NB4 (cell line): ENCODE results near the gene MBD5.

Source experiments
- MYC ChIP-seq: IDR thresholded peaks from 2 replicates; pipeline ENCODE4 v1.6.1; 2011; ENCODE audit warnings: low read depth, low read length
- POLR2A ChIP-seq: IDR thresholded peaks from 2 replicates; pipeline ENCODE4 v1.6.1; 2011; ENCODE audit warnings: mild to moderate bottlenecking; ENCODE audit not compliant: insufficient read length; ENCODE audit errors: extremely low read depth
- TF ChIP-seq, protein P1 (sequence below): IDR thresholded peaks from one replicate; pipeline ENCODE4 v1.5.1; 2012; ENCODE audit warnings: low read depth, low read length

DNA sequence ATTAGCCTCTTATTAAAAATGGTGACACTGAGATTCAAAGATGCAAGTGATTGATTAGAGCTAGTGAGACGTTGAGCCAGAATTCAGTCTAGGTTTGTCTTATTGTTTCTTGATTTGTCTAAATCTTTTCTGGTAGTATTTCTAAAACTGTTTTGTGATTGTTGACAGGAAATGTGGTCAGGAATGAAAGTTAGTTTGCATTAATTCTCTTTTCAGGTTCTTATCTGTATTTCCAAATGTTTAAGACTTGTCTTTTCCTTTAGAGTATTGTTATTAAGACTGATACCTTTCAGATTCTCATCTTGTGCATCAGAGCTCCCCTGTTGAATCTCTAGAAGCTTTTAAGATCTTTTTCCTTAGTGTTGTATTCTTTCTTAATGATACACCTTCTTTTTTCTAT, 89.3 kb downstream of the MBD5 start:
- TF ChIP-seq, protein P1, sequence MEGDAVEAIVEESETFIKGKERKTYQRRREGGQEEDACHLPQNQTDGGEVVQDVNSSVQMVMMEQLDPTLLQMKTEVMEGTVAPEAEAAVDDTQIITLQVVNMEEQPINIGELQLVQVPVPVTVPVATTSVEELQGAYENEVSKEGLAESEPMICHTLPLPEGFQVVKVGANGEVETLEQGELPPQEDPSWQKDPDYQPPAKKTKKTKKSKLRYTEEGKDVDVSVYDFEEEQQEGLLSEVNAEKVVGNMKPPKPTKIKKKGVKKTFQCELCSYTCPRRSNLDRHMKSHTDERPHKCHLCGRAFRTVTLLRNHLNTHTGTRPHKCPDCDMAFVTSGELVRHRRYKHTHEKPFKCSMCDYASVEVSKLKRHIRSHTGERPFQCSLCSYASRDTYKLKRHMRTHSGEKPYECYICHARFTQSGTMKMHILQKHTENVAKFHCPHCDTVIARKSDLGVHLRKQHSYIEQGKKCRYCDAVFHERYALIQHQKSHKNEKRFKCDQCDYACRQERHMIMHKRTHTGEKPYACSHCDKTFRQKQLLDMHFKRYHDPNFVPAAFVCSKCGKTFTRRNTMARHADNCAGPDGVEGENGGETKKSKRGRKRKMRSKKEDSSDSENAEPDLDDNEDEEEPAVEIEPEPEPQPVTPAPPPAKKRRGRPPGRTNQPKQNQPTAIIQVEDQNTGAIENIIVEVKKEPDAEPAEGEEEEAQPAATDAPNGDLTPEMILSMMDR: no peak
- TF ChIP-seq POLR2A (no peak), MYC (no peak)
